IMR-90 (cell line): ENCODE results near the gene STMN3. TPM values are rescaled to one million over a fixed set of nuclear protein-coding genes. Genes with fewer than 3 reads are reported as not detected.
"Not testable (repeated sequence)": the region's sequence is repeated elsewhere in the genome, so short reads cannot be mapped to it uniquely, and the experiment has no call there.

ENCODE experiments used
- ATAC-seq: fragments of 200-7000 bp; cut with Tn5 transposase; 2 replicates; pipeline ENCODE4 v1.9.1; 2020; ENCODE audit warnings: low read depth, mild to moderate bottlenecking, moderate library complexity
- BruUV-seq: library from RNA; stranded (reverse); fragments of 400-500 nt; replicated peaks from 2 replicates; lab custom pipeline; 2021; lab: Mats Ljungman, UMichigan
- CTCF ChIA-PET: fragments of 300-600 bp; formaldehyde crosslinking; extraction: SDS; loops from one replicate; lab custom pipeline; 2021; ENCODE audit warnings: antibody characterized with exemption; lab: Yijun Ruan, JAX
- POLR2A ChIA-PET: fragments of 300-600 bp; sonication (Branson Sonifier 250); formaldehyde crosslinking; loops from one replicate; lab custom pipeline; 2022; ENCODE audit warnings: antibody characterized with exemption; ENCODE audit not compliant: unreplicated experiment; lab: Charles Lee
- DNase-seq: peaks from one replicate; pipeline ENCODE4 v3.0.0; 2013
- H2AFZ ChIP-seq: replicated peaks from 2 replicates; pipeline ENCODE3; 2013; ENCODE audit warnings: low read length, mild to moderate bottlenecking; ENCODE audit not compliant: poor library complexity
- H2AK5ac ChIP-seq: 2 replicates; pipeline ENCODE4 v1.6.1; 2013; ENCODE audit warnings: low read depth, low read length, inconsistent platforms
- H2AK9ac ChIP-seq: replicated peaks from 2 replicates; pipeline ENCODE3; 2013; ENCODE audit warnings: mild to moderate bottlenecking, low read depth, low read length, moderate library complexity; ENCODE audit not compliant: poor library complexity
- H2BK120ac ChIP-seq: 2 replicates; pipeline ENCODE4 v1.6.1; 2013; ENCODE audit warnings: low read depth, low read length, inconsistent platforms
- H2BK15ac ChIP-seq: 3 replicates; pipeline ENCODE4 v1.6.1; 2013; ENCODE audit warnings: low read depth, low read length, inconsistent platforms
- H2BK20ac ChIP-seq: 2 replicates; pipeline ENCODE4 v1.6.1; 2013; ENCODE audit warnings: low read depth, mild to moderate bottlenecking, inconsistent platforms, low read length, moderate library complexity
- H2BK5ac ChIP-seq: 2 replicates; pipeline ENCODE4 v1.6.1; 2013; ENCODE audit warnings: mild to moderate bottlenecking, low read depth, low read length, inconsistent platforms; ENCODE audit not compliant: poor library complexity, severe bottlenecking
- H3K14ac ChIP-seq: replicated peaks from 2 replicates; pipeline ENCODE4 v1.6.1; 2013; ENCODE audit warnings: low read depth, low read length, inconsistent platforms
- H3K18ac ChIP-seq: 2 replicates; pipeline ENCODE4 v1.6.1; 2013; ENCODE audit warnings: low read depth, low read length, control low read depth
- H3K23ac ChIP-seq: 2 replicates; pipeline ENCODE4 v1.6.1; 2013; ENCODE audit warnings: low read depth, low read length, inconsistent platforms
- H3K27ac ChIP-seq: 2 replicates; pipeline ENCODE4 v1.5.1; 2013; ENCODE audit warnings: mild to moderate bottlenecking, control low read depth, low read length; ENCODE audit not compliant: insufficient read depth
- H3K27me3 ChIP-seq: 2 replicates; pipeline ENCODE4 v1.6.1; 2013; ENCODE audit warnings: low read length; ENCODE audit not compliant: control insufficient read depth, insufficient read depth
- H3K36me3 ChIP-seq: 2 replicates; pipeline ENCODE4 v1.6.1; 2013; ENCODE audit warnings: low read length, mixed read lengths; ENCODE audit not compliant: control insufficient read depth, insufficient read depth
- H3K4ac ChIP-seq: 2 replicates; pipeline ENCODE4 v1.6.1; 2013; ENCODE audit warnings: low read depth, low read length, inconsistent platforms
- H3K4me1 ChIP-seq: 2 replicates; pipeline ENCODE4 v1.6.1; 2013; ENCODE audit warnings: low read length, mixed read lengths; ENCODE audit not compliant: control insufficient read depth, insufficient read depth
- H3K4me2 ChIP-seq: 2 replicates; pipeline ENCODE4 v1.6.1; 2013; ENCODE audit warnings: low read depth, mild to moderate bottlenecking, control low read depth, low read length, moderate library complexity
- H3K4me3 ChIP-seq: 2 replicates; pipeline ENCODE4 v1.5.1; 2013; ENCODE audit warnings: low read depth, mild to moderate bottlenecking, control low read depth, low read length, moderate library complexity; ENCODE audit not compliant: insufficient read depth
- H3K56ac ChIP-seq: 2 replicates; pipeline ENCODE4 v1.6.1; 2013; ENCODE audit warnings: low read length, inconsistent platforms; ENCODE audit not compliant: insufficient read depth; ENCODE audit errors: extremely low read depth
- H3K79me1 ChIP-seq, 2 experiments: 2 replicates each; pipeline ENCODE4 v1.6.1; 2013; ENCODE audit warnings: low read length in 2 of 2, inconsistent platforms in 1 of 2, low read depth in 1 of 2
- H3K9ac ChIP-seq: 2 replicates; pipeline ENCODE4 v1.6.1; 2013; ENCODE audit warnings: low read depth, low read length, control low read depth
- H3K9me1 ChIP-seq: 2 replicates; pipeline ENCODE4 v1.6.1; 2013; ENCODE audit warnings: low read length, inconsistent platforms; ENCODE audit not compliant: insufficient read depth
- H3K9me3 ChIP-seq: 2 replicates; pipeline ENCODE4 v1.6.1; 2013; ENCODE audit warnings: low read length; ENCODE audit not compliant: control insufficient read depth, insufficient read depth
- H4K20me1 ChIP-seq: 2 replicates; pipeline ENCODE4 v1.6.1; 2013; ENCODE audit warnings: low read length, inconsistent platforms; ENCODE audit not compliant: insufficient read depth
- H4K5ac ChIP-seq: 2 replicates; pipeline ENCODE4 v1.6.1; 2013; ENCODE audit warnings: mild to moderate bottlenecking, low read depth, low read length, control low read depth
- H4K8ac ChIP-seq, 2 experiments: 2 replicates each; pipeline ENCODE4 v1.6.1; 2013; ENCODE audit warnings: low read depth in 2 of 2, low read length in 2 of 2, control low read depth in 1 of 2, inconsistent platforms in 1 of 2
- H4K91ac ChIP-seq: 2 replicates; pipeline ENCODE4 v1.6.1; 2013; ENCODE audit warnings: low read depth, low read length, inconsistent platforms; ENCODE audit not compliant: insufficient read depth
- POLR2A ChIP-seq: IDR thresholded peaks from 2 replicates; pipeline ENCODE4 v1.6.1; 2012; ENCODE audit warnings: mild to moderate bottlenecking, low read depth, low read length
- RFX5 ChIP-seq: IDR thresholded peaks from 2 replicates; pipeline ENCODE4 v1.8.0; 2012; ENCODE audit warnings: low read depth, mild to moderate bottlenecking, low read length, moderate library complexity
- WGBS, 2 experiments: methylation state at CpG; one replicate each; pipeline versions ENCODE4 v1.1.5 to v1.1.7; 2013; ENCODE audit warnings: missing lambda C conversion rate in 2 of 2; ENCODE audit not compliant: insufficient read length in 1 of 2; ENCODE audit errors: extremely low coverage in 2 of 2; 5-methylcytosine and 5-hydroxymethylcytosine counted together
- dilution Hi-C: fragments of 300-500 bp; cut with HindIII; formaldehyde crosslinking; loops from one replicate; pipeline ENCODE4 v1.14.3; 2018; ENCODE audit warnings: low sequenced_read_pairs; ENCODE audit not compliant: unreplicated experiment
- in situ Hi-C: fragments of 300-500 bp; cut with MboI; formaldehyde crosslinking; loops from 3 replicates; pipeline ENCODE4 v1.14.3; 2019; ENCODE audit warnings: low sequenced_read_pairs, inconsistent platforms, mixed read lengths
- intact Hi-C: fragments of 100-400 bp; cut with micrococcal nuclease; formaldehyde crosslinking; loops from 2 replicates; pipeline ENCODE4 v1.10.0; 2022
- polyA plus RNA-seq, 3 experiments: library from polyadenylated mRNA; depleted of rRNA; stranded (reverse); fragments of >200 nt; gene quantifications; 2 replicates each; pipeline ENCODE4 v1.2.3, GENCODE V29; 2012; ENCODE audit warnings: low replicate concordance in 1 of 3
- total RNA-seq: library from RNA; depleted of rRNA; stranded (reverse); fragments of >200 nt; gene quantifications from 2 replicates; pipeline ENCODE4 v1.2.3, GENCODE V29; 2012
- TF ChIP-seq, protein P1 (sequence below): conservative IDR thresholded peaks from 2 replicates; pipeline ENCODE4 v1.5.1; 2012; ENCODE audit warnings: mild to moderate bottlenecking, low read depth, low read length, improper control_type of control experiment

STMN3 gene
- total and polyA plus RNA-seq, 2 of the 4 experiments (the other 2 are of a cell fraction) = 20.3 to 62.3 TPM

DNA sequence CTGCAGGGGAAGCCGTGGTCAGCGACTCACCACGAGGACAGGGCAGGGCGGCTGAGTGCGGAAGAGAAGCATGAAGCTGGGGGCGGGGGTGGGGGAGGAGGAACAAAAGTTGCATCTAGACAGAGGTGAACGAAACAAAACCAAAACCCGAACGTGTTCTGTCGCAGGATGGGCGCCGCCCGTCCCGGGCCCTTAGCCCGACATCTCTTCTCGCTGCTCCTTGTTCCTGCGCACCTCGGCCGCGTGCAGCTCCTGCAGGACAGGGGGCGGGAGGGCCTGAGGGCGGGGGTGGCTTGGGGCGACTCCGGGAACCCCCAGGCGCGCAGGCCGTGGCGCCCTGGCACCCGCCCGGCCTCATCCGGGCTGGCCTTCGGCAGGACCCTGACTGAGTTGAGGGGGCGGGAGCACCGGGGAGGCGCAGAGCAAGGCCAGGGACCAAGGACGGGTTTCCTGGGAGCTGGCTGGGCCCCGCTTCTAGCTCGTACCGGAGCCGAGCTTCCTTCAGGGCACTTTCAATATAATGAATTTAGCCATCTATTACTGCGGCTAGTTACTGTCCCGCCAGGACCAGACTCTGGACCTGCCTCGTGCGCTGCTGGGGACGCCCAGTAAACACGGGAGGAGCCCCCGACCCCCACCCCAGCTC is 12.0 kb downstream of the STMN3 start (continued):
- TF ChIP-seq, protein P1, sequence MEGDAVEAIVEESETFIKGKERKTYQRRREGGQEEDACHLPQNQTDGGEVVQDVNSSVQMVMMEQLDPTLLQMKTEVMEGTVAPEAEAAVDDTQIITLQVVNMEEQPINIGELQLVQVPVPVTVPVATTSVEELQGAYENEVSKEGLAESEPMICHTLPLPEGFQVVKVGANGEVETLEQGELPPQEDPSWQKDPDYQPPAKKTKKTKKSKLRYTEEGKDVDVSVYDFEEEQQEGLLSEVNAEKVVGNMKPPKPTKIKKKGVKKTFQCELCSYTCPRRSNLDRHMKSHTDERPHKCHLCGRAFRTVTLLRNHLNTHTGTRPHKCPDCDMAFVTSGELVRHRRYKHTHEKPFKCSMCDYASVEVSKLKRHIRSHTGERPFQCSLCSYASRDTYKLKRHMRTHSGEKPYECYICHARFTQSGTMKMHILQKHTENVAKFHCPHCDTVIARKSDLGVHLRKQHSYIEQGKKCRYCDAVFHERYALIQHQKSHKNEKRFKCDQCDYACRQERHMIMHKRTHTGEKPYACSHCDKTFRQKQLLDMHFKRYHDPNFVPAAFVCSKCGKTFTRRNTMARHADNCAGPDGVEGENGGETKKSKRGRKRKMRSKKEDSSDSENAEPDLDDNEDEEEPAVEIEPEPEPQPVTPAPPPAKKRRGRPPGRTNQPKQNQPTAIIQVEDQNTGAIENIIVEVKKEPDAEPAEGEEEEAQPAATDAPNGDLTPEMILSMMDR = no peak
- TF ChIP-seq POLR2A (no peak), RFX5 (no peak)

DNA sequence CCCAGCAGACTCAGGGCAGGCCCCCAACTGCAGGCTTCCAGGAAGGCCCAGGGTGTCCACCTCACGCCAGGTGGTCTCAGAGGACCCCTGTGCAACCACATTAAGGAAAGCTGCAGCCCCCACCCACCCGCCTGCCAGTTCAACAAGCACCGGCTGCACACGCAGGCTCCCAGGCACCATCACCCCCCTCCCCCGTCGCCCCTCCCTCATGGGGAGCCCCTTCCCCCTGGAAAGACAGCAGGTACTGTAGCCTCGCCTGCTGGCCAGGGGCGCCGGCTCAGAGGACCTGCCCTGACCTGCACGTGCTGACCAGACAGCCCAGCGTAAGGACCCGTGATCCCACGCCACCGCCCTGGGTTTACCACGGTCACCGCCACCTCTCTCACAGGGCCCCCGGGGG is 12.5 kb downstream of the STMN3 start:
- 100% methylated on average over 2 of the region's 17 CpGs; no CpG with 5 or more reads in 1 of the 2 experiments for WGBS, 2 experiments
- not testable (repeated sequence) for H4K8ac ChIP-seq

More for the DNA sequence above, 12.5 kb downstream of the STMN3 start:
- CTCF ChIA-PET, H3K18ac ChIP-seq, H2BK120ac ChIP-seq, H2AK5ac ChIP-seq, intact Hi-C loops, ATAC-seq, H2BK5ac ChIP-seq, H2BK15ac ChIP-seq, dilution Hi-C loops, in situ Hi-C loops, H3K4me1 ChIP-seq, H2AFZ ChIP-seq, H3K36me3 ChIP-seq, H3K27ac ChIP-seq, H3K9me1 ChIP-seq, H3K4me2 ChIP-seq, H3K79me1 ChIP-seq, H3K27me3 ChIP-seq, H4K20me1 ChIP-seq, H3K56ac ChIP-seq, H4K91ac ChIP-seq, H3K4ac ChIP-seq, DNase-seq, H4K5ac ChIP-seq, H3K14ac ChIP-seq, POLR2A ChIA-PET, H3K4me3 ChIP-seq, BruUV-seq, H2BK20ac ChIP-seq, H3K9ac ChIP-seq, H2AK9ac ChIP-seq, H3K9me3 ChIP-seq, H3K23ac ChIP-seq: not testable (repeated sequence)
